Raji (cell line): Measurements from ENCODE around the gene BCKDK.

Experiments
- POLR2A ChIP-seq: IDR thresholded peaks from 2 replicates; pipeline ENCODE4 v1.6.1; 2011; ENCODE audit warnings: low read depth, low read length, control low read depth; ENCODE audit not compliant: insufficient read depth

BCKDK gene

GRCh38 chr16:31135535-31136286, 27.5 kb downstream of the BCKDK start, which contains the start of gene PRSS8:
Gene PRSS8 (minus strand): TSS chr16:31135727. CDS start chr16:31135498, 229 bp downstream.
- no peak for TF ChIP-seq POLR2A

GRCh38 chr16:31136287-31136662, 28.1 kb downstream of the BCKDK start:
- no peak for TF ChIP-seq POLR2A

- TF ChIP-seq POLR2A, result no peak
Observed at GRCh38 chr16:31138621-31139578, 30.7 kb downstream of the BCKDK start.

GRCh38 chr16:31141489-31142108, 33.4 kb downstream of the BCKDK start:
- TF ChIP-seq POLR2A, result no peak

GRCh38 chr16:31142109-31143010, 34.2 kb downstream of the BCKDK start:
- peak; percentile 59 for TF ChIP-seq POLR2A

- TF ChIP-seq POLR2A, result no peak
Observed at GRCh38 chr16:31143011-31143693, 35.0 kb downstream of the BCKDK start.

GRCh38 chr16:31143694-31144148, 35.5 kb downstream of the BCKDK start:
- TF ChIP-seq POLR2A, result no peak

GRCh38 chr16:31145398-31145990, 37.3 kb downstream of the BCKDK start:
- TF ChIP-seq POLR2A, result no peak

GRCh38 chr16:31147574-31147973, 39.4 kb downstream of the BCKDK start:
- no peak for TF ChIP-seq POLR2A

- no peak for TF ChIP-seq POLR2A
Observed at GRCh38 chr16:31148281-31148728, 40.1 kb downstream of the BCKDK start.

GRCh38 chr16:31148896-31149295, 40.7 kb downstream of the BCKDK start:
- TF ChIP-seq POLR2A, result no peak

GRCh38 chr16:31149332-31149731, 41.1 kb downstream of the BCKDK start:
- TF ChIP-seq POLR2A, result no peak
